IMR-90 (cell line): ENCODE measurements around the gene HSPB1. TPM values are rescaled to one million over a fixed set of nuclear protein-coding genes. Genes with fewer than 3 reads are reported as not detected.

Experiments used
- ATAC-seq: fragments of 200-7000 bp; cut with Tn5 transposase; 2 replicates; pipeline ENCODE4 v1.9.1; 2020; ENCODE audit warnings: low read depth, mild to moderate bottlenecking, moderate library complexity
- BruUV-seq: library from RNA; stranded (reverse); fragments of 400-500 nt; replicated peaks from 2 replicates; lab custom pipeline; 2021; lab: Mats Ljungman, UMichigan
- CTCF ChIA-PET: fragments of 300-600 bp; formaldehyde crosslinking; extraction: SDS; loops from one replicate; lab custom pipeline; 2021; ENCODE audit warnings: antibody characterized with exemption; lab: Yijun Ruan, JAX
- POLR2A ChIA-PET: fragments of 300-600 bp; sonication (Branson Sonifier 250); formaldehyde crosslinking; loops from one replicate; lab custom pipeline; 2022; ENCODE audit warnings: antibody characterized with exemption; ENCODE audit not compliant: unreplicated experiment; lab: Charles Lee
- DNase-seq: peaks from one replicate; pipeline ENCODE4 v3.0.0; 2013
- H2AFZ ChIP-seq: replicated peaks from 2 replicates; pipeline ENCODE3; 2013; ENCODE audit warnings: low read length, mild to moderate bottlenecking; ENCODE audit not compliant: poor library complexity
- H2AK5ac ChIP-seq: 2 replicates; pipeline ENCODE4 v1.6.1; 2013; ENCODE audit warnings: low read depth, low read length, inconsistent platforms
- H2AK9ac ChIP-seq: replicated peaks from 2 replicates; pipeline ENCODE3; 2013; ENCODE audit warnings: mild to moderate bottlenecking, low read depth, low read length, moderate library complexity; ENCODE audit not compliant: poor library complexity
- H2BK120ac ChIP-seq: 2 replicates; pipeline ENCODE4 v1.6.1; 2013; ENCODE audit warnings: low read depth, low read length, inconsistent platforms
- H2BK15ac ChIP-seq: 3 replicates; pipeline ENCODE4 v1.6.1; 2013; ENCODE audit warnings: low read depth, low read length, inconsistent platforms
- H2BK20ac ChIP-seq: 2 replicates; pipeline ENCODE4 v1.6.1; 2013; ENCODE audit warnings: low read depth, mild to moderate bottlenecking, inconsistent platforms, low read length, moderate library complexity
- H2BK5ac ChIP-seq: 2 replicates; pipeline ENCODE4 v1.6.1; 2013; ENCODE audit warnings: mild to moderate bottlenecking, low read depth, low read length, inconsistent platforms; ENCODE audit not compliant: poor library complexity, severe bottlenecking
- H3K14ac ChIP-seq: replicated peaks from 2 replicates; pipeline ENCODE4 v1.6.1; 2013; ENCODE audit warnings: low read depth, low read length, inconsistent platforms
- H3K18ac ChIP-seq: 2 replicates; pipeline ENCODE4 v1.6.1; 2013; ENCODE audit warnings: low read depth, low read length, control low read depth
- H3K23ac ChIP-seq: 2 replicates; pipeline ENCODE4 v1.6.1; 2013; ENCODE audit warnings: low read depth, low read length, inconsistent platforms
- H3K27ac ChIP-seq: 2 replicates; pipeline ENCODE4 v1.5.1; 2013; ENCODE audit warnings: mild to moderate bottlenecking, control low read depth, low read length; ENCODE audit not compliant: insufficient read depth
- H3K27me3 ChIP-seq: 2 replicates; pipeline ENCODE4 v1.6.1; 2013; ENCODE audit warnings: low read length; ENCODE audit not compliant: control insufficient read depth, insufficient read depth
- H3K36me3 ChIP-seq: 2 replicates; pipeline ENCODE4 v1.6.1; 2013; ENCODE audit warnings: low read length, mixed read lengths; ENCODE audit not compliant: control insufficient read depth, insufficient read depth
- H3K4ac ChIP-seq: 2 replicates; pipeline ENCODE4 v1.6.1; 2013; ENCODE audit warnings: low read depth, low read length, inconsistent platforms
- H3K4me1 ChIP-seq: 2 replicates; pipeline ENCODE4 v1.6.1; 2013; ENCODE audit warnings: low read length, mixed read lengths; ENCODE audit not compliant: control insufficient read depth, insufficient read depth
- H3K4me2 ChIP-seq: 2 replicates; pipeline ENCODE4 v1.6.1; 2013; ENCODE audit warnings: low read depth, mild to moderate bottlenecking, control low read depth, low read length, moderate library complexity
- H3K4me3 ChIP-seq: 2 replicates; pipeline ENCODE4 v1.5.1; 2013; ENCODE audit warnings: low read depth, mild to moderate bottlenecking, control low read depth, low read length, moderate library complexity; ENCODE audit not compliant: insufficient read depth
- H3K56ac ChIP-seq: 2 replicates; pipeline ENCODE4 v1.6.1; 2013; ENCODE audit warnings: low read length, inconsistent platforms; ENCODE audit not compliant: insufficient read depth; ENCODE audit errors: extremely low read depth
- H3K79me1 ChIP-seq, 2 experiments: 2 replicates each; pipeline ENCODE4 v1.6.1; 2013; ENCODE audit warnings: low read length in 2 of 2, inconsistent platforms in 1 of 2, low read depth in 1 of 2
- H3K9ac ChIP-seq: 2 replicates; pipeline ENCODE4 v1.6.1; 2013; ENCODE audit warnings: low read depth, low read length, control low read depth
- H3K9me1 ChIP-seq: 2 replicates; pipeline ENCODE4 v1.6.1; 2013; ENCODE audit warnings: low read length, inconsistent platforms; ENCODE audit not compliant: insufficient read depth
- H3K9me3 ChIP-seq: 2 replicates; pipeline ENCODE4 v1.6.1; 2013; ENCODE audit warnings: low read length; ENCODE audit not compliant: control insufficient read depth, insufficient read depth
- H4K20me1 ChIP-seq: 2 replicates; pipeline ENCODE4 v1.6.1; 2013; ENCODE audit warnings: low read length, inconsistent platforms; ENCODE audit not compliant: insufficient read depth
- H4K5ac ChIP-seq: 2 replicates; pipeline ENCODE4 v1.6.1; 2013; ENCODE audit warnings: mild to moderate bottlenecking, low read depth, low read length, control low read depth
- H4K8ac ChIP-seq, 2 experiments: 2 replicates each; pipeline ENCODE4 v1.6.1; 2013; ENCODE audit warnings: low read depth in 2 of 2, low read length in 2 of 2, control low read depth in 1 of 2, inconsistent platforms in 1 of 2
- H4K91ac ChIP-seq: 2 replicates; pipeline ENCODE4 v1.6.1; 2013; ENCODE audit warnings: low read depth, low read length, inconsistent platforms; ENCODE audit not compliant: insufficient read depth
- CEBPB ChIP-seq: IDR thresholded peaks from 2 replicates; pipeline ENCODE4 v1.6.1; 2012; ENCODE audit warnings: low read depth, low read length, improper control_type of control experiment
- CHD1 ChIP-seq: IDR thresholded peaks from 2 replicates; pipeline ENCODE4 v1.6.1; 2012; ENCODE audit warnings: low read depth, low read length, improper control_type of control experiment
- FOS ChIP-seq: fragments of 150-350 bp; IDR thresholded peaks from 2 replicates; pipeline ENCODE4 v1.6.1; 2016; ENCODE audit warnings: low read depth, low read length
- MAZ ChIP-seq: IDR thresholded peaks from 2 replicates; pipeline ENCODE4 v1.6.1; 2012; ENCODE audit warnings: low read depth, mild to moderate bottlenecking, low read length, improper control_type of control experiment, moderate library complexity, borderline replicate concordance
- NFE2L2 ChIP-seq: fragments of 150-350 bp; IDR thresholded peaks from 2 replicates; pipeline ENCODE4 v1.6.1; 2016; ENCODE audit warnings: low read depth, mild to moderate bottlenecking, low read length
- POLR2A ChIP-seq: IDR thresholded peaks from 2 replicates; pipeline ENCODE4 v1.6.1; 2012; ENCODE audit warnings: mild to moderate bottlenecking, low read depth, low read length
- RCOR1 ChIP-seq: IDR thresholded peaks from 2 replicates; pipeline ENCODE4 v1.6.1; 2012; ENCODE audit warnings: mild to moderate bottlenecking, low read length, improper control_type of control experiment; ENCODE audit not compliant: insufficient replicate concordance
- WGBS, 2 experiments: methylation state at CpG; one replicate each; pipeline versions ENCODE4 v1.1.5 to v1.1.7; 2013; ENCODE audit warnings: missing lambda C conversion rate in 2 of 2; ENCODE audit not compliant: insufficient read length in 1 of 2; ENCODE audit errors: extremely low coverage in 2 of 2; 5-methylcytosine and 5-hydroxymethylcytosine counted together
- dilution Hi-C: fragments of 300-500 bp; cut with HindIII; formaldehyde crosslinking; loops from one replicate; pipeline ENCODE4 v1.14.3; 2018; ENCODE audit warnings: low sequenced_read_pairs; ENCODE audit not compliant: unreplicated experiment
- in situ Hi-C: fragments of 300-500 bp; cut with MboI; formaldehyde crosslinking; loops from 3 replicates; pipeline ENCODE4 v1.14.3; 2019; ENCODE audit warnings: low sequenced_read_pairs, inconsistent platforms, mixed read lengths
- intact Hi-C: fragments of 100-400 bp; cut with micrococcal nuclease; formaldehyde crosslinking; loops from 2 replicates; pipeline ENCODE4 v1.10.0; 2022
- polyA plus RNA-seq, 3 experiments: library from polyadenylated mRNA; depleted of rRNA; stranded (reverse); fragments of >200 nt; gene quantifications; 2 replicates each; pipeline ENCODE4 v1.2.3, GENCODE V29; 2012; ENCODE audit warnings: low replicate concordance in 1 of 3
- total RNA-seq: library from RNA; depleted of rRNA; stranded (reverse); fragments of >200 nt; gene quantifications from 2 replicates; pipeline ENCODE4 v1.2.3, GENCODE V29; 2012

The HSPB1 gene
- total and polyA plus RNA-seq, 2 of the 4 experiments (the other 2 are of a cell fraction): 33.2 to 1,363 TPM

GRCh38 chr7:76291351-76292212, 10.9 kb upstream of the HSPB1 start (continued):
- TF ChIP-seq CHD1: 0 out of 2 replicates have a peak, but pooled peaks have one; percentile 59
- peak; percentile 62; the same call in 1 of the 2 replicates for TF ChIP-seq POLR2A
- TF ChIP-seq FOS: peak; percentile 99
- no peak for TF ChIP-seq NFE2L2

- intact Hi-C loops: no loop called here
- WGBS, 2 experiments: 17% methylated on average over 3 of the region's 5 CpGs; no CpG with 5 or more reads in 1 of the 2 experiments
- Histone ChIP-seq H2BK120ac (peak overlapping the region; percentile 96), H4K8ac (peak overlapping the region; percentile 76 to 89), H3K27ac (peak overlapping the region; percentile 92), H2BK20ac (peak overlapping the region; percentile 87), H3K4me1 (peaks cover 27% of the 10 kb centered on the region), H2AK9ac (peak overlapping the region; percentile 95), H3K4me3 (no peak overlapping the region), H3K9me1 (peaks cover 23% of the 10 kb centered on the region), H3K4ac (peak overlapping the region; percentile 97), H4K5ac (peak overlapping the region; percentile 74), H3K23ac (peak overlapping the region; percentile 94), H3K79me1 (peaks cover 0 to 26% of the 10 kb centered on the region in 2 experiments; a peak in 2 of 4 replicates), H4K20me1 (no peaks in the 10 kb centered on the region), H2BK5ac (peak overlapping the region; percentile 83), H3K9ac (peak overlapping the region; percentile 64), H3K56ac (peak overlapping the region; percentile 88), H3K27me3 (no peaks in the 10 kb centered on the region), H3K14ac (peak overlapping the region; percentile 92), H2AFZ (peak overlapping the region; percentile 91), H3K4me2 (peak overlapping the region; percentile 28; the same call in 1 of the 2 replicates), H3K18ac (peak overlapping the region; percentile 42), H3K36me3 (no peaks in the 10 kb centered on the region), H3K9me3 (no peaks in the 10 kb centered on the region), H2BK15ac (peak overlapping the region; percentile 88; the same call in 2 of the 3 replicates), H4K91ac (peak overlapping the region; percentile 96), H2AK5ac (peak overlapping the region; percentile 96)
- ChIA-PET POLR2A (interaction anchor here (0.6 to 1.3 kb wide), 3 partner anchors 13 to 67 kb away, joined by 3 to 19 read pairs (median 5); partner anchors contain the start of gene YWHAG), CTCF (interaction anchor here (0.7 to 1.4 kb wide), 3 partner anchors 21 to 353 kb away, joined by 3 to 8 read pairs (median 4); no protein-coding TSS in a partner anchor)
- dilution Hi-C loops: no loop called here
- TF ChIP-seq CEBPB (peak; percentile 80), MAZ (no peak), RCOR1 (no peak)
- peak; percentile 0; the same call in 1 of the 2 replicates for ATAC-seq
- BruUV-seq: no TSS peak
- DNase-seq: no peak
- in situ Hi-C loops: no loop called here
These were observed 10.3 kb upstream of the HSPB1 start for GRCh38 chr7:76292213-76292573.
